ENCODE data around the gene FAM135A.

- no peak for TF ChIP-seq CTCF (IDR thresholded peaks at IDR 0.05)
- no peak for TF ChIP-seq POLR2A (IDR thresholded peaks at IDR 0.05)
- TF ChIP-seq POLR2AphosphoS5 (IDR thresholded peaks at IDR 0.05), result no peak
Observed at GRCh38 chr6:70459235-70459634, 45.9 kb downstream of the FAM135A start.
